Measurements from ENCODE around the gene USP24.

DNA sequence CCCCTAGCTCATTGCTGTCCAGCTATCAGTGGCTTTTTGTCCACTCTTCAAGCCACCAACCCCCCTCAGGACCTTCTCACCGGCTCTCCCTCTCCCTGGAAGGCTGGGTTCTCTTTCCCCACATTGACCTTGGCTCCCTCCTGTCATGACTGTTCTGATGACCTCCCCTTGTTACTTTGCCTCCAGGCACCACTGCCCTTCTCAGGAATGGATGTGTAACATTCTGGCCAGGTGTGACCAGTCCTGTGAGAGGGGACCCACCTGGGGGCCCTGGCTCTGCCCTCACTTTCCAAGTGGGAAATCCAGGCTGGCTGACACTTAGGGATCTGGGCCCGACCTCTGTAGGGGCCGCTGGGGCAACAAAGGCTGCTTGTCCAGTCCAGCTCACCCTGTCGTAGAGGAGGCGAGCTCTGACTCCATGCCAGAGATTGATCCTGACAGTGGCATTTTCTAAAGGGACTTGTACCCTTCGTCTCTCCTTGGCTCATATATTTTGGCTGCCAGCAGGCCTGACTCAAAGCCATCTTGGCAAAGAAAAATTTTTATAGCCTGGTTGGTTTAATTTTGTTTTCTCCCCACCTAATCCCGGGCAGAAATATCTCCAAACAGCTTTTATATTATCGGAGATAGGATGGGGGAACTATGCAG lies 37.9 kb upstream of the USP24 start:
- TF ChIP-seq, protein P1, sequence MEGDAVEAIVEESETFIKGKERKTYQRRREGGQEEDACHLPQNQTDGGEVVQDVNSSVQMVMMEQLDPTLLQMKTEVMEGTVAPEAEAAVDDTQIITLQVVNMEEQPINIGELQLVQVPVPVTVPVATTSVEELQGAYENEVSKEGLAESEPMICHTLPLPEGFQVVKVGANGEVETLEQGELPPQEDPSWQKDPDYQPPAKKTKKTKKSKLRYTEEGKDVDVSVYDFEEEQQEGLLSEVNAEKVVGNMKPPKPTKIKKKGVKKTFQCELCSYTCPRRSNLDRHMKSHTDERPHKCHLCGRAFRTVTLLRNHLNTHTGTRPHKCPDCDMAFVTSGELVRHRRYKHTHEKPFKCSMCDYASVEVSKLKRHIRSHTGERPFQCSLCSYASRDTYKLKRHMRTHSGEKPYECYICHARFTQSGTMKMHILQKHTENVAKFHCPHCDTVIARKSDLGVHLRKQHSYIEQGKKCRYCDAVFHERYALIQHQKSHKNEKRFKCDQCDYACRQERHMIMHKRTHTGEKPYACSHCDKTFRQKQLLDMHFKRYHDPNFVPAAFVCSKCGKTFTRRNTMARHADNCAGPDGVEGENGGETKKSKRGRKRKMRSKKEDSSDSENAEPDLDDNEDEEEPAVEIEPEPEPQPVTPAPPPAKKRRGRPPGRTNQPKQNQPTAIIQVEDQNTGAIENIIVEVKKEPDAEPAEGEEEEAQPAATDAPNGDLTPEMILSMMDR (IDR thresholded peaks at IDR 0.05) = no peak
- TF ChIP-seq FOXK1 (CRISPR knock-in tag; IDR thresholded peaks at IDR 0.05) = no peak
- no peak for TF ChIP-seq TEAD4 (CRISPR knock-in tag; IDR thresholded peaks at IDR 0.05)
